Neutrophil (primary cell): Measurements from ENCODE around the gene NUBP1.

Source experiments
- H3K27ac ChIP-seq: fragments of 200-600 bp; sonication (generic); 2 replicates; pipeline ENCODE4 v1.5.1; 2016; ENCODE audit warnings: mild to moderate bottlenecking, moderate library complexity
- H3K27me3 ChIP-seq: fragments of 200-600 bp; sonication (generic); 2 replicates; pipeline ENCODE4 v1.6.0; 2016; ENCODE audit warnings: mild to moderate bottlenecking
- H3K36me3 ChIP-seq: fragments of 200-600 bp; sonication (generic); 2 replicates; pipeline ENCODE4 v1.5.1; 2017
- H3K4me1 ChIP-seq, 2 experiments: fragments of 200-600 bp in 1 of 2; sonication (generic) in 1 of 2; 1 replicate in 1 of 2; 2 replicates in 1 of 2; pipeline versions ENCODE4 v1.5.1 to v1.6.1; 2013 to 2016; ENCODE audit warnings: low read depth in 1 of 2, low read length in 1 of 2, mild to moderate bottlenecking in 1 of 2, moderate library complexity in 1 of 2; ENCODE audit not compliant: control insufficient read depth in 1 of 2, insufficient read depth in 1 of 2
- H3K4me3 ChIP-seq, 2 experiments: fragments of 200-600 bp in 1 of 2; sonication (generic) in 1 of 2; 1 replicate in 1 of 2; 2 replicates in 1 of 2; pipeline ENCODE4 v1.5.1; 2013 to 2016; ENCODE audit warnings: low read depth in 1 of 2, low read length in 1 of 2, mild to moderate bottlenecking in 1 of 2, moderate library complexity in 1 of 2
- H3K9me3 ChIP-seq: fragments of 200-600 bp; sonication (generic); 2 replicates; pipeline ENCODE4 v1.5.1; 2016
- TF ChIP-seq, protein P1 (sequence below): fragments of 200-600 bp; sonication (generic); IDR thresholded peaks from 2 replicates; pipeline ENCODE4 v1.5.1; 2016; ENCODE audit warnings: antibody characterized with exemption

The NUBP1 gene

DNA sequence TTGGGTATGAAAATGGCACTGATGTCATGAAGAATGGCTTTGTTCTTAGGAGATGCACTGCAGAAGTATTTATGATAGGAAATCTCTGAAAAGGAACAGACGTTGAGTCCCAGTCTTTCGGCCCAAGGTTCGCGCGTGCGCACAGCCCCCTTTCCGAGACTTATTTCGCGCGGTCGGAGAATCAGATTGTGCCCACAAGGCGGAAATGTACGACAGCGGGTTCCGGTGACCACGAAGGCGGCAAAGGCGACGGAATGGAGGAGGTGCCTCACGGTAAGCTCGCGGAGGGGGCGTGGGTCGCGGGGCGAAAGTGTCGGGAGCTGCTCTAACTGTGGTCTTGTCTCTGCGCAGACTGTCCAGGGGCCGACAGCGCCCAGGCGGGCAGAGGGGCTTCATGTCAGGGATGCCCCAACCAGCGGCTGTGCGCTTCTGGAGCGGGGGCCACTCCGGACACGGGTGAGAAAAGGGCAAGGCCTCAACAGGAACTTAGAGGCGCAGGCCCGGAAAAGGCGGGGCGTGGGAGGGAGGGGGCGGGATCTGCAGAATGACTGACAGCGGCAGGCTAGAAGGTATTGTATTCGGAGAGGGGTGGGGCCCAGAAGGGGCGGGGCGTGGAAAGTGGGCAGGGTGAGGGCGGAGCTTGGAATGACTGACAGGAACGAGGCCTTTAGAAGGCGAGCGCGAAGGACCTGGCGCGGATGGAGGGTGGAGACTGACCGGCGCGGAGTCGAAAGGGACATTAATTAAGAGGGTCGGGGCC is at the start of gene NUBP1:
TSS of gene NUBP1 (plus strand) at position 233 of the 760 bp plus-strand sequence. CDS start at position 255, 22 bp downstream.
- H3K36me3 ChIP-seq = peaks cover 13% of the 10 kb centered on the region
- H3K4me1 ChIP-seq = peaks cover 11 to 16% of the 10 kb centered on the region in 2 experiments
- peak within 1 kb of the TSS; percentile 84 to 99 for H3K4me3 ChIP-seq
- no peaks in the 10 kb centered on the region for H3K27me3 ChIP-seq
- H3K9me3 ChIP-seq = no peaks in the 10 kb centered on the region
- TF ChIP-seq, protein P1, sequence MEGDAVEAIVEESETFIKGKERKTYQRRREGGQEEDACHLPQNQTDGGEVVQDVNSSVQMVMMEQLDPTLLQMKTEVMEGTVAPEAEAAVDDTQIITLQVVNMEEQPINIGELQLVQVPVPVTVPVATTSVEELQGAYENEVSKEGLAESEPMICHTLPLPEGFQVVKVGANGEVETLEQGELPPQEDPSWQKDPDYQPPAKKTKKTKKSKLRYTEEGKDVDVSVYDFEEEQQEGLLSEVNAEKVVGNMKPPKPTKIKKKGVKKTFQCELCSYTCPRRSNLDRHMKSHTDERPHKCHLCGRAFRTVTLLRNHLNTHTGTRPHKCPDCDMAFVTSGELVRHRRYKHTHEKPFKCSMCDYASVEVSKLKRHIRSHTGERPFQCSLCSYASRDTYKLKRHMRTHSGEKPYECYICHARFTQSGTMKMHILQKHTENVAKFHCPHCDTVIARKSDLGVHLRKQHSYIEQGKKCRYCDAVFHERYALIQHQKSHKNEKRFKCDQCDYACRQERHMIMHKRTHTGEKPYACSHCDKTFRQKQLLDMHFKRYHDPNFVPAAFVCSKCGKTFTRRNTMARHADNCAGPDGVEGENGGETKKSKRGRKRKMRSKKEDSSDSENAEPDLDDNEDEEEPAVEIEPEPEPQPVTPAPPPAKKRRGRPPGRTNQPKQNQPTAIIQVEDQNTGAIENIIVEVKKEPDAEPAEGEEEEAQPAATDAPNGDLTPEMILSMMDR = peak; percentile 36
- peak within 1 kb of the TSS; percentile 98 for H3K27ac ChIP-seq

DNA sequence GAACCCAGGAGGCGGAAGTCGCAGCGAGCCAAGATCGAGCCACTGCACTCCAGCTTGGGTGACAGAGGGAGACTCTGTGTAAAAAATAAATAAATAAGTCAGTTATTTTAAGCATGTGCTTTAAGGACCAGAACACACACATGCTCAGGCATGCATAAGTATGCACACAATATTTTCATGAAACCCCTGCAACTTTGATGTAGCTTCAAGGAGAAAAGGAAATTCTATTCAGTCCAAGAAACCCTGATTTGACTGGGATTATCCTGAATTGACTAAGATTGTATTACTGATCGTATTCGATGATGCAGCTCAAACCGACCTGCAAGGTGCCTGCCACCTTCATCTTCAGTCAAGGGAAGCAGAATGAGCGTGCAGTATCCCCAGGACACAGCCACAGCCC is 49.8 kb upstream of the NUBP1 start:
- TF ChIP-seq, protein P1 = no peak
- H3K27me3 ChIP-seq = no peaks in the 10 kb centered on the region
- H3K27ac ChIP-seq = no peak overlapping the region
- no peaks in the 10 kb centered on the region for H3K4me1 ChIP-seq
- no peak overlapping the region for H3K4me3 ChIP-seq
- no peaks in the 10 kb centered on the region for H3K36me3 ChIP-seq
- no peaks in the 10 kb centered on the region for H3K9me3 ChIP-seq

- no peaks in the 10 kb centered on the region for H3K4me1 ChIP-seq
- H3K36me3 ChIP-seq = no peaks in the 10 kb centered on the region
- H3K4me3 ChIP-seq = no peak overlapping the region
- TF ChIP-seq, protein P1 = no peak
- no peaks in the 10 kb centered on the region for H3K27me3 ChIP-seq
- no peak overlapping the region for H3K27ac ChIP-seq
- H3K9me3 ChIP-seq = no peaks in the 10 kb centered on the region
Observed at GRCh38 chr16:10694306-10694705, 49.3 kb upstream of the NUBP1 start.

DNA sequence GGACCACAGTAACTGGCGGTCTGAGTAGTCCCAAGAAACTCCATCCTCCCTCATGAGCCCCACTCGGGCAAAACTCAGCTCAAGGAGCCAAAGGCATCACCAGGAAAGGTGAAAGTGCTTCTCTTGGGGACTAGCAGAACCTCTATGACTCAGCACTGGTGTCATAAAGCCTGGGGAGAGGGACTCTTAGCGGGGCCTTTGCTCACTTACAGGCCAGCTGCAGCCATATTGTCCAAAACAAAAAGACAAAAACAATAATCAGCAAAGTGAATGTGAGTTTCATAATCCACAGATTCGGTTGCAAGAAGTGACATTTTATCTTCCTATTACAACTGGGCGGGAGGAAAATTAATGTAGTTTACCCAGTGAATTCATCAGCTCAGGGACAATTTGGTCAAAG is 48.8 kb upstream of the NUBP1 start, which contains the start of gene TEKT5:
TSS of gene TEKT5 (minus strand) at position 101 of the 400 bp plus-strand sequence. CDS start at position 44, 57 bp downstream.
- H3K9me3 ChIP-seq = no peaks in the 10 kb centered on the region

DNA sequence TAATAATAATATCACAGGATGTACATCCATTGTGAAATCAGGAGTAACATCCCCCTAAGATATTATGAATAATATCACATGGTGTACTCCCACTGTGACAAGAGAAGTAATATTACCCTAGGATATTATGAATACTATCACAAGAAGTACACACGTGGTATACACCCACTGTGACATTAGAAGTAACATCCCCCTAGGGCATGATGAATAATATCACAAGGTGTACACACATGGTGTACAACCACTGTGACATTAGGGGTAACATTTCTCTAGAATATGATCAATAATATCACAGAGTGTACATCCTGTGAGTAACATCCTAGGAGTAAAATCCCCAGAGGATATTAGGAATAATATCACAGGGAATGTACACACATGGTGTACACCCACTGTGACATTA is 43.9 kb upstream of the NUBP1 start:
- Histone ChIP-seq H3K36me3 (no peaks in the 10 kb centered on the region), H3K9me3 (peaks cover 15% of the 10 kb centered on the region), H3K4me1 (no peaks in the 10 kb centered on the region), H3K4me3 (no peak overlapping the region), H3K27me3 (no peaks in the 10 kb centered on the region), H3K27ac (no peak overlapping the region)
- TF ChIP-seq, protein P1 = no peak

More for the DNA sequence above, 48.8 kb upstream of the NUBP1 start, which contains the start of gene TEKT5:
- Histone ChIP-seq H3K27ac (no peak within 1 kb of the TSS), H3K4me1 (no peaks in the 10 kb centered on the region), H3K4me3 (no peak within 1 kb of the TSS), H3K36me3 (no peaks in the 10 kb centered on the region), H3K27me3 (no peaks in the 10 kb centered on the region)
- TF ChIP-seq, protein P1 = no peak
